Type B pancreatic cell (in vitro differentiated cells): ENCODE data around the gene SPRING1. TPM values are rescaled to one million over a fixed set of nuclear protein-coding genes. Genes with fewer than 3 reads are reported as not detected.

Source experiments
- DNase-seq: peaks from one replicate; pipeline ENCODE4 v3.0.0; 2021; ENCODE audit warnings: mixed read lengths; ENCODE audit not compliant: unreplicated experiment; ENCODE audit errors: extremely low spot score
- H3K27ac Mint-ChIP-seq: 2 replicates; pipeline ENCODE4 v1.8.0; 2021; ENCODE audit warnings: mild to moderate bottlenecking, mixed read lengths
- H3K27me3 Mint-ChIP-seq: 2 replicates; pipeline ENCODE4 v1.8.0; 2021; ENCODE audit warnings: mixed read lengths
- H3K36me3 Mint-ChIP-seq: 2 replicates; pipeline ENCODE4 v1.8.0; 2021; ENCODE audit warnings: mixed read lengths
- H3K4me1 Mint-ChIP-seq: one replicate; pipeline ENCODE4 v1.8.0; 2021; ENCODE audit warnings: mixed read lengths; ENCODE audit not compliant: unreplicated experiment
- H3K4me3 Mint-ChIP-seq: 2 replicates; pipeline ENCODE4 v1.8.0; 2021; ENCODE audit warnings: mild to moderate bottlenecking, mixed read lengths
- H3K9me3 Mint-ChIP-seq: 2 replicates; pipeline ENCODE4 v1.8.0; 2021; ENCODE audit warnings: mixed read lengths
- CTCF ChIP-seq: fragments of 200-600 bp; sonication (generic); conservative IDR thresholded peaks from 2 replicates; pipeline ENCODE4 v1.5.0; 2021; ENCODE audit warnings: antibody characterized with exemption, mild to moderate bottlenecking
- total RNA-seq: library from RNA; stranded (reverse); gene quantifications from 2 replicates; pipeline ENCODE4 v1.2.1, GENCODE V29; 2021; ENCODE audit warnings: low replicate concordance

Gene SPRING1
- total RNA-seq, 1 donor from 2014 or later: 48.6 TPM

GRCh38 chr12:116710370-116711150, 27.3 kb downstream of the SPRING1 start:
- no peak for TF ChIP-seq CTCF
- no peak overlapping the region for H3K4me3 Mint-ChIP-seq
- peaks cover under 1% of the 10 kb centered on the region for H3K36me3 Mint-ChIP-seq

GRCh38 chr12:116709768-116710167, 28.1 kb downstream of the SPRING1 start:
- Mint-ChIP-seq H3K36me3 (no peaks in the 10 kb centered on the region), H3K27ac (no peak overlapping the region), H3K27me3 (peaks cover 31% of the 10 kb centered on the region), H3K4me3 (no peak overlapping the region), H3K4me1 (peaks cover 50% of the 10 kb centered on the region), H3K9me3 (no peaks in the 10 kb centered on the region)
- no peak for TF ChIP-seq CTCF
- DNase-seq: no peak

More at GRCh38 chr12:116710370-116711150, 27.3 kb downstream of the SPRING1 start:
- no peak for DNase-seq
- H3K27me3 Mint-ChIP-seq: peaks cover 31% of the 10 kb centered on the region
- peaks cover 50% of the 10 kb centered on the region for H3K4me1 Mint-ChIP-seq
- H3K9me3 Mint-ChIP-seq: no peaks in the 10 kb centered on the region
- no peak overlapping the region for H3K27ac Mint-ChIP-seq

- peak; percentile 71 for TF ChIP-seq CTCF
- H3K27ac Mint-ChIP-seq: no peak overlapping the region
- H3K4me1 Mint-ChIP-seq: peaks cover 50% of the 10 kb centered on the region
- no peak for DNase-seq
- peaks cover 31% of the 10 kb centered on the region for H3K27me3 Mint-ChIP-seq
- peak overlapping the region; percentile 53 for H3K4me3 Mint-ChIP-seq
- no peaks in the 10 kb centered on the region for H3K9me3 Mint-ChIP-seq
- H3K36me3 Mint-ChIP-seq: no peaks in the 10 kb centered on the region
These were observed 28.8 kb downstream of the SPRING1 start for GRCh38 chr12:116708826-116709756.

- peaks cover 41% of the 10 kb centered on the region for H3K4me1 Mint-ChIP-seq
- peaks cover 31% of the 10 kb centered on the region for H3K27me3 Mint-ChIP-seq
- DNase-seq: no peak
- no peak overlapping the region for H3K27ac Mint-ChIP-seq
- no peaks in the 10 kb centered on the region for H3K36me3 Mint-ChIP-seq
- H3K4me3 Mint-ChIP-seq: no peak overlapping the region
- H3K9me3 Mint-ChIP-seq: no peaks in the 10 kb centered on the region
- TF ChIP-seq CTCF: no peak
These were observed 30.1 kb downstream of the SPRING1 start for GRCh38 chr12:116707751-116708150.

GRCh38 chr12:116703214-116703795, 34.6 kb downstream of the SPRING1 start:
- H3K4me3 Mint-ChIP-seq: no peak overlapping the region
- H3K27me3 Mint-ChIP-seq: peaks cover 5% of the 10 kb centered on the region
- no peaks in the 10 kb centered on the region for H3K36me3 Mint-ChIP-seq
- peak; percentile 98 for TF ChIP-seq CTCF
- H3K27ac Mint-ChIP-seq: no peak overlapping the region
- H3K9me3 Mint-ChIP-seq: no peaks in the 10 kb centered on the region
- DNase-seq: no peak
- H3K4me1 Mint-ChIP-seq: peaks cover 10% of the 10 kb centered on the region
